ENCODE measurements around the gene DSC2.
"Not testable (repeated sequence)": the region's sequence is repeated elsewhere in the genome, so short reads cannot be mapped to it uniquely, and the experiment has no call there.

Gene DSC2

DNA sequence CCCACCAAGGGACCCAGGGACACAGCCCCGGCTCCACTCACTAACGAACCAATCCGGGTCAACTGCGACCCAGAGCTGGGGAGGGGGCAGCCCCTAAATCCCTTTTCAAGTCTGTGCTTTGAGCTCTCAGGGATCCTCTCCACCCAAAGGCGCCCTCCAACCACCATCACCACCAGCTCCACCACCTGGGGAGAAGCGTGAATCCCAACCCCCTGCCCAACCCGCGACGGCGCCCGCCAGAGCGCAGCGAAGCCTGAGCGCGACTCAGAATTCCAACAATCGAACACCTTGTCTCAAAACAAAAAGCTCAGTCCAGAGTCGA lies 60.2 kb downstream of the DSC2 start:
- no peak for DNase-seq

DNA sequence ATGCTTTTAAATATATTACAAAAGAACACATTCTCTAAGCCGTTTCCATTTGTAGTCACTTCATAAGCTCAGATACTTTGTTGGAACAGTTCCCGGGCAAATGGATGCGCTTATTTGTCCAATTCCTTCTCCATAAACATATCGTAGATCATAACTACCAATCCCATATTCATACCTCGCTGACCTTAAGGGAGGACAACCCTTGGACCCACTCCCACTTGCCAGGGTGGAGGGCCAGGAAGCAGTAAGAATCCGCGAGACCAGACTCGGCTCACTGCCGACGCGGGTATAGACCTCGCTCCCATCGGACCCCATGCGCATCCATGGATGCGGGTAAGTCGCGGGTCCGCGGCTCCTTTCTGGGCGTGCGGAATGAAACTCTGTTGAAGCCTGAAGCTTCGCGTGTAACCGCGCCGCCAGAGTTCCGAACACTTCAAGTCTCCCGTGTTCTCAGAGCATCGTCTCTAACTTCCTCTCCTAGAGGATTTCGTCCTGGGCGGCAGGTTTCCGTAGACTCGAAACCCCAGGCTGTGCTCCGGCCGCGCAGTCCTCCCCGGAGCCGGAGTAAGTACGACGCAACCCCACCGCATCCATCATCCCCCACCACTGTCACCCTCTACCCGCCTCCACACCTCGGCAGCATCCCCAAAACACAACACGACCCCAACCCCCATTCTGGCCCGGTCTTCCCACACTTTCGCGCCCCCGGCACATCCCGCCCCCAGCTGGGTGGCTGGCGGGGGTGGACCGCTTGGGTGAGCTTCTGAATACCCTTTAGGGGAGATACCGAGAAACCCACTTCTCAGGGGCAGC lies 60.7 kb downstream of the DSC2 start:
- no peak for DNase-seq

DNA sequence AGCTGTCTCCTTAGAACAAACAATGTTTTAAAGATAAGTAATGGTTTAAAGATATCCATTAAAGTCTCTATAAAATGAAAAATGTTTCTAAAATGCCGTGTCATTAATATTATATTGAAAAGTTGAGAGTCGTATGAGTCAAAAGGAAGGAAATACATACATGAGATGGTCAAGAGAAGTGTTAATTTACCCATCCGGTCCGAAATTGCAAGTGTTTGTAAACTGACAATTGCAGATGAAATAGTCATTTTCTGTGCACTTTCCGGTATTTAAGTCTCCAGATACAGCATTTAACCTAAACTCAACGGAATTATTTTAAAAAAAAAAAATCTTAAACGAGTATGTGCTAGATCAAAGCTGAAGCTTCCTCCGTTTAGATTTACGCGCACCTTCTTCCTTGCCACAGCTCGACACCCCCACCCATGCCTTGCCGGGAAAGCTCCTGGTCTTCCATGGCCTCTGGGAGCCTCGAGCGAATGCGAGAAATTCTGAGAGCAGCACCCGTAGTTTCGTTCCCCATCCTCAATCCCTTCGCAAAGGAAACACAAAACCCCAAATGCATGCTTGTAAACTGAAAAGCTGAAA lies 61.4 kb downstream of the DSC2 start:
- no peak for DNase-seq

DNA sequence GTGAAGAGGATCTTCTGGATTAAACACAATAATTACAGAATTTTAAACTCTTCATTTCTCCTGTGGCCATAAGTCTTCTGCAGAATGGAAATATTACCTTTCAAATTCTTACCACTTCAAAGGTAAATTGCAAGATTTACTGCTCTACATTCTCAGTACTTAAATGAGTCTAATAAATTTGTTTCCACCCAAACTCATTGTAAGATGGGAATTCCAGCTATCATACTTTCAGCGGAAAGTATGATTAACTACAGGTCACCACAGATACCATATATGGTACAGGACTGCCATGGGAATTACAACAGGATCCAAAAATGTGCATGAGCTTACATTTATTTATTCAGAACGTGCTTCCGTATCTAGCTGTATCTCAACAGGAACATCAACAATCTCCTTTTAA lies 62.8 kb downstream of the DSC2 start:
- DNase-seq: no peak

DNA sequence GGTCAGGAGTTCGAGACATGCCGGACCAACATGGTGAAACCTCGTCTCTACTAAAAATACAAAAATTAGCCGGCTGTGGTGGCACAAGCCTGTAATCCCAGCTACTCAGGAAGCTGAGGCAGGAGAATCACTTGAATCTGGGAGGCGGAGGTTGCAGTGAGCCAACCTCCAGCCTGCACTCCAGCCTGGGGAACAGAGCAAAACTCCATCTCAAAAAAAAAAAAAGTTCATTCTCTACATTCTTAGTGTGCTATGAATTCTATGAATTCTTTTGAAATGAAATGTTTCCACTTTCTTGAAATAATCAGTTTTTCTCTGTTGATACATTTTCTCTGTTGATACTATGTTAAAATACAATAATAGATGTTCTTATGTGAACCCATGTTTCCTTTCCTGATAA lies 64.5 kb downstream of the DSC2 start:
- DNase-seq: not testable (repeated sequence)

DNA sequence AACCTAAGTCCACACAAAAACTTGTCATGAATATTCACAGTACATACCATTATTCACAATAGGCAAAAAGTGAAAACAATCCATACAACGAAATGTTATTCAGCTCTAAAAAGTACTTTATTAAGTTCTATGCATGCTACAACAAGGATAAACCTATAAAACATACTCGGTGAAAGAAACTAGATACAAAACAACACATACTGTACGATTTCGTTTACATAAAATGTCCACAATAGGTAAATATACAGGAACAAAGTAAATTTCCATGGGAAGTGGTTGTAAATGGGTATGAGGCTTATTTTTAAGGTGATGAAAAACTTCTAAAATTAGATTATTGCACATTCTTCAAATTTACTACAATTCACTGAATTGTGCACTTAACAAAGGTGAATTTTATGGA lies 67.7 kb downstream of the DSC2 start:
- no peak for DNase-seq

DNA sequence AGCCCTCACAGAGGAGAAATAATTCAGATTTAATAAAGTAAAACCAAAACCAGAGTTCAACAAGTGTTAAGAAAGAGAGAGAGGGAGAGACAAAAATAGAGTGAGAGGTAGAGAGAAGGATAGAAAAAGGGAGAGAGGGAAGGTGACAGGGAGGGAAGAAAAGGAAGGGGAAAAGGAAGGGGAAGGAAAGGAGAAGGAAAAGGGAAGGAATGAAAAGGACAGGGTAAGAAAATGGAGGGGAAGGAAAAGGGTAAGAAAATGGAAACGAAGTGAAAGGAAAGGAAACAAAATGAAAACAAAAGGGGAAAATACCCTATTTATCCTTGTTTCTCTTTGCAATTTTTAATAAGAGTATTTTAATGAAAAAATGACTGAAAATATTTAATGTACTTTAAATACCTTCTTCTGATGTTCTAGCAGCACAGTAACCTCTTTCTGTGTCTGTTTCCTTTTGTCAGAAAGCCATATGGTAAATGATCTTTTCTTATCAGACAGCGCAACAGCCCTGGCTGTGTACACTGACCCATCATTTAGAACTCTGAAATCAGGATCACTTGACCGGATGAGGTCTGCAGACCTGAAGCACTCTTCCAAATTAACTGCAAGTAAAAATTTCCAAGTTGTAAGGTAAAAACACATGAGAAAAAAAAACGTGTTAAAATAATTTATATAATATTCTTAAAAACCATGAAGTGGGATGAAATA lies 71.5 kb downstream of the DSC2 start:
- no peak for DNase-seq

DNA sequence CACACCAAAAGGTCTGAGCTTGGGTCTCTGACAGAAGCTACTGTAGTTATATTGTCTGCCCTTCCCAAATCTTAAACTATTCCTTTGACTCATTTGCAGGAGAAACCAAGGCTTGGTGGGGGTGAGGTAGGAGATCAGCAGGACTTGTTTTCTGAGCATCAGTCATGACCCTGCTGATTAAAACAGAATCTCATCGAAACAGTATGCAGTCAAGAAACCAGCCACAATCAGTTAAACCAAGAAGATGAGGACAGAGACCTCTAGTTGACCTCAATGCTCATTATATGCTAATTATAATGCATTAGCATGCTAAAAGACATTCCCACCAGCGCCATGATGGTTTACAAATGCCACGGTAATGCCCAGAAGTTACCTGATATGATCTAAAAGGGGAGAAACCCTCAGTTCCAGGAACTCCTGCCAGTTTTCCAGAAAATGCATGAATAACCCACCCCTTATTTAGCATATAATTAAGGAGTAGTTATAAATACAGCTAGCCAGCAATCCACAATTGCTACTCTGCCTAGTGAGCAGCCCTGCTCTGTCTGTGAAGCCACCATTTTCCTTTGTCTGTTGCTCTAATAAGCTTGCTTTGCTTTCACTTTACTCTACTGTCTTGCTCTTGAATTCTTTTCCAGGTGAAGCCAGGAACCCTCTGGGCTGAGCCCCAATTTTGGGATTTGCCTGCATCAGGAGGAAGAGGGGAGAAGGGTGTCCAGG lies 86.3 kb downstream of the DSC2 start:
- DNase-seq: no peak

DNA sequence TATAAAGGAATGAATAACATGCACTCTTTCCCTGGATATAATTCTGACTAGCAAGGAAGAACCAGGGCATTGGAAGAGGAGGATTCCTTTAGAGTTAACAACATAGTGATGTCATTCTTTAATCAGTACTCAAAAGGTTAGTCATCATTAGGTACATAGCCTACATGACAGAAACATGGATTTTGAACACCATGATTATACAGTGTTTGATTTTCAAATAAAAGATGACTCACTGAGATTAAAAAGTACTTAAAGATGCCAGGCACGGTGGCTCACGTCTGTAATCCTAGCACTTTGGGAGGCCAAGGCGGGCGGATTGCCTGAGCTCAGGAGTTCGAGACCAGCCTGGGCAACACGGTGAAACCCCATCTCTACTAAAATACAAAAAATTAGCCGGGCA lies 90.8 kb downstream of the DSC2 start:
- not testable (repeated sequence) for DNase-seq

DNA sequence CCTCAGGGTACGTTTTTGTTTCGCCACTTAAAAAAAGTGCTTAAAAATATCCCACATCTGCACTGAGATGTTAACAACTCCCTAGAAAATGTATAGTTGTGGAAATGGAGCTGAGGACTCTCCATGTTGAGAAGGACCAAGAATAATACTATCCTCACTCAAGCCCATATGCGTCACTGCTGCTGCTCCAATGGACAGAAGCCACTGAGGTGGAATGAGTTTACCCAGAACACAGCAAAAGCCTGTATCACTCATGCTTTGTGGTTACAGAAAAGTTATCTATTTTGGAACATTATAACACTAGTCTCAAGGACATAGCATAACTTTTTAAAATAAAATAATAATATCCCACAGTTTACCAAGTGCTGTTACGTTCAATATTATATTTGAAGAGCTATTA lies 91.6 kb downstream of the DSC2 start:
- no peak for DNase-seq

Data from CD4-positive, alpha-beta T cell treated with Interleukin-4 for 4 hours (primary cell).